Jurkat, Clone E6-1 (cell line): ENCODE results near the gene ARHGAP15.

ENCODE experiments used
- DNase-seq: peaks from one replicate; pipeline ENCODE4 v3.0.0-alpha.2; 2011; ENCODE audit warnings: low read depth, low spot score
- H3K4me3 ChIP-seq: 2 replicates; pipeline ENCODE4 v1.5.1; 2011; ENCODE audit warnings: mild to moderate bottlenecking, low read length, control low read depth, moderate library complexity

ARHGAP15 gene

DNA sequence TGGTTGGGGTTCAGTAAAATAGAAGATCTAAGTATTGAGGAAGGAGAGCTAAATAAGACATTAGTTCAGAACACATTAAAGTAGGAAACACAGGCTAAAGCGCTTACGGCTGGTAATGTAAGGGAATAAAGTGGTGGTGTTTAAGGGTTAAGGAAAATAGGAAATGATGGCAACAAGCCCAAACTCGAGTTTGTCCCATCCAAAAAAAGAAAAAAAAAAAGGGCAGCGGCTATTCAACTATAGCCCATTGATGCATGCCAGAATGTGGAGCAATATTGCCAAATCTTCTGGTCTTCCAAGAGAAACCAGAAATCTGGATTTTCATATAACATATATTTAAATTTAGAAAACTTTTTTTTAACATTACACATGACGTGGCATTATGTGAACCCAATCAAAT lies 161.0 kb downstream of the ARHGAP15 start:
- H3K4me3 ChIP-seq, result no peak overlapping the region
- no peak for DNase-seq

DNA sequence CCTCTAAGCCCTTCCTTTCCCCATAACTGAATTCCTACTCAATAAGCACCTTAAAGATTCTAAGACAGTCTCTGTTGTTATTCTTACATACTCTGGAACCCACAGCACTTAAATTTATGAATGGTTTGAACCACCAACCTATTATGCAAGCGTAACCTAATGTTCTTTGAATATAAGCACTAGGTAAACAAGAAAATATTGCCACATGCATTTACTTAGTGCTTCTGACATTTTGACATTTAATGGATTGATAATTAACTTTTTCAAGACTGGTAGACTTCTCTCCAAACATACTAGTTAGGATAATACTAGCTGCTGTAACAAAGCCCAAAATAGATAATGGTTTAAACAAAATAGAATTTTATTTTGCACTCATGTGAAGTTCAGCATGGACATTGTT lies 164.8 kb downstream of the ARHGAP15 start:
- no peak overlapping the region for H3K4me3 ChIP-seq
- DNase-seq, result no peak

DNA sequence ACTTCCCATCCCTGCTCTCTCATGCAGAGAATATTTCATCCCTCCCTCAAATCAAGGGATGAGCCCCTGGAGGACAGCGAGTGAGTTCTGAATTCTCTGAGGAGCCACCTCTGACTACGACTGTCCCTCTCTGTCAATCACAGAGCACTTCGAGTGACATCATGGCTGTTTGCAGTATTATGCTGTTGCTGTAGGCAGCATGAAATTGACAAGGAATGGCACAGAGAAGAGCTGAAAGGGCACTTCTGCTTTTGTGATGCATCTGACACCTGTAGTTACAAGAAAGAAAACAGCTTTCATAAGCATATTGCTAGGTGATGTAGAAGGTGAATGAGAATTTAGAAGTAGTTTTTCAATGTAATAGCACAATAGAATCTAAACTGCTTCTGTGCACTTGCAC lies 166.9 kb downstream of the ARHGAP15 start:
- no peak overlapping the region for H3K4me3 ChIP-seq
- no peak for DNase-seq

DNA sequence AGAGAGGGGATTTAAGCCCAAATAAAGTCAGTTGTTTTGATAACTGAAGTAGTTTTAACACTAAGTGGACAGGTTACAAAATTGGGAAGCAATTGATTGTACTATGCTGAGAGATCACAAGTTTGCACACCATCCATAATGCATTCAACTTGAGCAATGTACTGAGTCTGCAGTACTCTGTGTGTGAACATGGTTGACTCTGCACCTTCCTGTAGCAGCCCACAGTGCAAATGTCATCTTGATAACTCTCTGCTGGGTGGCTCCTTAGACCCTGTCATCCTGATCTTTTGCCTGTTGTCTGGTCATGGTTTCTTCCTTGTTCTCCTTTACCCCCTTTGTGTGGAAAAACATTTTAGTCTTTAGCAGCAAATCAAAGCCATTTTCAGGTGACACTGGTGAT lies 168.0 kb downstream of the ARHGAP15 start:
- DNase-seq, result no peak
- no peak overlapping the region for H3K4me3 ChIP-seq

DNA sequence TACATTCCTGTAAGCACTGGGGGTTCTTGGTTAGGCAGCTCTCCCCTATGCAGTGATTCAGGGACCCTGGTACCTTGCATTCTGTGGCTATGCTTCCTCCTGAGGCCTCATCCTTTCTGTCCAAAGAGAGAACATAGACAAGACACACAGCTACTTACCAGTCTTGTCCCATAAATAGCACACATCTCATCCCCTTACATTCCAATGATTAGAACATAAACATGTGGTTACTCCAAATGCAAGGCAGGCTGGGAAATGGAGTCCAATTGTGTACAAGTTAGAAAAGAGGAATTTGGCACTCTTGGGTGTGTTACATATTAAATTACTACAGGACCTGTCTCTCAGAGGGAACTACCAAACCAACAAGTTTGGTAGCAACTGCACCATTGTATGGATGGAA lies 171.3 kb downstream of the ARHGAP15 start:
- H3K4me3 ChIP-seq, result no peak overlapping the region
- no peak for DNase-seq

GRCh38 chr2:143311426-143311825 lies 182.2 kb downstream of the ARHGAP15 start:
- DNase-seq, result no peak
- no peak overlapping the region for H3K4me3 ChIP-seq

- no peak overlapping the region for H3K4me3 ChIP-seq
- no peak for DNase-seq
These were observed 183.2 kb downstream of the ARHGAP15 start for GRCh38 chr2:143312441-143312840.

DNA sequence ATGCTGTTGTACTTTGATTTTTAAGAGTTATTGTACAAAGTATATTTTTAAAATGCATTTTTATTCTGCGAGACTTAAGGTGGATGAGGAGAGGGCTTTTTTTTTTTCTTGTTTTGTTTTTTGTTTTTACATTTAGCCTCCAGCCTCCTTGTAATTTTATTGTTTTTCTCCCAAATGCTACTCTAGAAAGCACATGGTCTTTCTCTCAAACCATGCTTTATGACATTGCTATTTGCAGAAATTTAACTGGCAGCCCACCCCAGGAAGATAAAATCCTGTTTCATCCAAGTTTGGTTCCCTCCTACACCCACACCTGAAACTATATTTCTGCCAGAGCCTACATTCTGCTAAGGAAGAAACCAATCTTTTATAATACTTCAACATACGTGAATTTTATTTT lies 184.6 kb downstream of the ARHGAP15 start:
- H3K4me3 ChIP-seq, result no peak overlapping the region
- DNase-seq, result no peak

DNA sequence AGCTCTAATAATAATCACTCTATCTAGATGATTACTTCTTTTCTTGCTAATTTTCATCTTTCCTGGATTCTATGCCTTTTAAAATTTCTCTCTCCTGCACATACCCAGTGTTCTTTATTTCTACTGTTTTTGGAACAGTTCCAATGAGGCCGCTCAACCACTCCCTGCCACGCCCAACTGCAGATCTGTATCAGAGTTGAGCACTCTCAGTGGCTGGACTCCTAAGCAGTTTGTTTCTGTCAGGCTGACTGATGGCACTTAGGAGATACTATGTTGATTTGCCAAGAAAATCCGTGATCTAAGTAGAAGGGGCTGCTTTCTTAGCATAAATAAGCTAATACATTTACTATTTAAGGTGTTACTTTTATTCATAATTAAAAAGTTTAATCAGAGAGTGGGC lies 192.8 kb downstream of the ARHGAP15 start:
- no peak overlapping the region for H3K4me3 ChIP-seq
- DNase-seq, result no peak

DNA sequence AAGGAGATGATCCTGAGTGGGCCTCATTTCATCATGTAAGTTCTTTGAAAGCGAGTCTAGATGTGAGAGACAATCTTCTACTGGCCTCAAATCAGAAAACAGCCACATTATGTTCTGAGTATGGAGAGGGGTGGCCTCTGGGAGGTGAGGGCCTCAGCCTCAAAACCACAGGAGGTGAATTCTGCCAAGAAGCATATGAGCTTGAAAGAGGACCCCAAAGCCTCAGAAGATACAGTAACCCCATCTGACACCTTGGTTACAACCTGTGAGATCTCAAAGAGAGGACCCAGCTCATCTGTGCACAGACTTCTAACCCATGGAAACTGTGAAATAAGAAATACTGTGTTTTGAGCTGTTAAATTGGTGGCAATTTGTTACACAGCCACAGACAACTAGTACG lies 200.1 kb downstream of the ARHGAP15 start:
- peak; percentile 48 for DNase-seq
- H3K4me3 ChIP-seq, result no peak overlapping the region

- no peak for DNase-seq
- no peak overlapping the region for H3K4me3 ChIP-seq
These were observed 204.1 kb downstream of the ARHGAP15 start for GRCh38 chr2:143333168-143333791.

- no peak overlapping the region for H3K4me3 ChIP-seq
- no peak for DNase-seq
These were observed 204.6 kb downstream of the ARHGAP15 start for GRCh38 chr2:143333847-143334246.

GRCh38 chr2:143334837-143335236 lies 205.6 kb downstream of the ARHGAP15 start:
- no peak for DNase-seq
- H3K4me3 ChIP-seq, result no peak overlapping the region

- DNase-seq, result no peak
- no peak overlapping the region for H3K4me3 ChIP-seq
These were observed 207.5 kb downstream of the ARHGAP15 start for GRCh38 chr2:143336719-143337210.

GRCh38 chr2:143341478-143341877 lies 212.3 kb downstream of the ARHGAP15 start:
- H3K4me3 ChIP-seq, result no peak overlapping the region

GRCh38 chr2:143344780-143345179 lies 215.6 kb downstream of the ARHGAP15 start:
- no peak for DNase-seq
- H3K4me3 ChIP-seq, result no peak overlapping the region

More at GRCh38 chr2:143341478-143341877, 212.3 kb downstream of the ARHGAP15 start:
- no peak for DNase-seq

DNA sequence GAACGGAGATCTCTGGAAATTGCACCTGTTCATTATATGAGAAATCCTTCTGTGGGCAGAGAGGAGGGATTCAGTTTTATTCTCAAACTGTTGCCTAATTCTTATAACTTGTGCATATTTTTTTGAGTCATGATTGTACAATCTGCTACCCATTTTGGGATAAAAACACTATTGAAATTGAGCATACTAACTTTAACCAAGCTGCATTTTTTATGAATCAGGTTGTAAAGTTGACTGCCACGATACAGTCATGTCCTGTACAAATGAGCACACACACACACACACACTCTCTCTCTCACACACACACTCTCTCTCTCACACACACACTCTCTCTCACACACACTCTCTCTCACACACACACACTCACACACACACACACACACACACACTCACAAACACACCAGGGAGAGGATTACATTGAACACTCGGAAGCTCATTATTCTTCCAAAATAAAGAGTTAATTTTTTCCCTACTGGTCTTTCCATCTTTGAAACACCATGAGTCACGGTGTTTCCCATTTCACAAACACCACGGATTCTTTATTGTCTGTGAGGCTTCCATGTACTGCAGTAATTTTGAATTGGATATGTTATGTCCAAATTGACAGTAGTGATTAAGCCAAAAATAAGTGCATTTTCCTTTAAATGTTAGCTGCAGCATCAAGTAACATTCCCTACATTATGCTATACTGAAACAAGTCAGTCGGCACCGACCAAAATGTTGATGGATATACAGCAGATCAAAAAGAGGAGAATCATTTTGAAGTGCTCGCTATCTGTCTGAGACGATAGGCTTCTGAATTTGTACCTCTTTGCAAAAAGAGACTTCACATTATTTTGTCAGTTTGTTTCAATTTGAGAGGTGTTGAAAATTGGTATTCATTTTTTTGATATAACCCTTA lies 216.9 kb downstream of the ARHGAP15 start:
- H3K4me3 ChIP-seq, result no peak overlapping the region
- DNase-seq, result no peak

DNA sequence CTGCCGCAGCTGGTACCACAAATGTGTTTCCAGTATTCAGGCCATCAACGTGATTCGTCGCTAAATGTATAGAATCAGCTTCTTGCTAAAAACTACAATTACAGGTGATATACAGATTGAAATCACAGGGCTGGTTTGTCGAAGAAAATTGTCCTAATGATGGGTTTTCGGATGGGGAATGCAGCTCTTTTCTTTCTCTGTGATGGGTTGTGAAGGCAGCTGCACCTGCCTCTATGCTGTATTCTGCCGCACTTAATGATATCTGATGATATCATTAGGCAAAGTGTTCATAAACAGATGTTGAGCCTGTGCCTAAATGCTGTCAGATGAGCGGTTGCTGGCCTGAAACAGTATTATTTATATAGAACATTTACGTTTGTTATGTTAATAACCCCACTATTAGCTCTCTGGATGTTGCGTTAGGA lies 218.1 kb downstream of the ARHGAP15 start:
- H3K4me3 ChIP-seq, result no peak overlapping the region
- DNase-seq, result no peak

DNA sequence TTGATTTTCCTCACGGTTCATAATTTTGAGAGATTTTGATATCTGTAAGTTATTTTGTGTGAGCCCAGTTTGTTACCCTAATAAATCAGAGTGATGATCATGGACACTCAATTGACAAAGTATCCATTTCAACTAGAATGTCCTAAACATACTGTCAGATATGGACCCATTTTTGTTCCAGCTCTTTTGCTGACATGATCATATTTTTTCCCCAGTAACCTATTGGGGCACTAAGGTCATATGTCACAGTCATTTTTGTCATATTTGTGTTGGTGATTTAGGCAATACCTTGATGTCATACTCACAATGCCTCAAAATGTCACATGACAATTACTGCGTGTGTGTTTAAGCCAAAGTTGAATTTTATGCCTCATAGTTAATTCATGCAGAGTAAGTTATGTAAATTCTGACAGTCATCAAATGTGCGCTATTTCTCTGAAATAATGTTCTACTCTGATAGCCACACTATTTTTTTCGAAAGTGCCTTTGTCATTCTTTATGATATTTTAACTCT lies 218.7 kb downstream of the ARHGAP15 start:
- H3K4me3 ChIP-seq, result no peak overlapping the region
- DNase-seq, result no peak

DNA sequence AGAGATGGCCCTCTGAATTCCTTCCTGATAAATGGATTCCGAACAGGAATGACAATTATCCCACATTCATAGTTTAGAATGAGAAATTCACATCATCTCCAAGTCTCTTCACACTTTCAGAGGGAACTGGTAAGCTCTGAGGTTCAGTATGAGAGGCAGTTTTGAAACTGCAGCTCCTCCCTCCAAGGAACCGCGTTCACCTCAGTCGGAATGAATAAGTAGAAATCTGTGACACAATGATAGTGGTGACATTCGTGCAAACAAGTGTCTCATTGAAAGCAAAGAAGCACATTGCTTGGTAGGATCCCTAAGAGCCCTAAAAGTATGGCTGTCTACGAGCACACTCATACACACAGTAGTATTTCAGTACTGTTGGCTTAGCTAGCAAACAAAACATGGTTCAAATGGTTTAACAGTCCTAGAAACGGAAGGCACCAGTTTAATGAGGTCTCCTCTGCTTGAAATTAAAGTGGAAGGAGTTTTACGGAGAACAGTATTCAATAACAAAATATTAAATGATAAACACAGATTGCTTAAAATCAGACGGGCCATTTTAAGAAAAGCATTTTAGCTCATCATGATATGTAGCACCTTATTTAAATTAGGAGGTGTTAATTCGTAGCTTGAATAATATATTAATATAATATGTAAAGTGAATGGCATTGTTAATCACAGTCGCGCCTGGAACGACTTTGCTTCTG lies 225.0 kb downstream of the ARHGAP15 start:
- DNase-seq, result no peak
- no peak overlapping the region for H3K4me3 ChIP-seq
